ENCODE data around the gene TRERF1. TPM values are rescaled to one million over a fixed set of nuclear protein-coding genes. Genes with fewer than 3 reads are reported as not detected.
A peak's percentile ranks its signal among the peaks of the same experiment; 100 is the strongest.

The TRERF1 gene
- total RNA-seq, 1 experiment from 2014 or later: 22.3 TPM

DNA sequence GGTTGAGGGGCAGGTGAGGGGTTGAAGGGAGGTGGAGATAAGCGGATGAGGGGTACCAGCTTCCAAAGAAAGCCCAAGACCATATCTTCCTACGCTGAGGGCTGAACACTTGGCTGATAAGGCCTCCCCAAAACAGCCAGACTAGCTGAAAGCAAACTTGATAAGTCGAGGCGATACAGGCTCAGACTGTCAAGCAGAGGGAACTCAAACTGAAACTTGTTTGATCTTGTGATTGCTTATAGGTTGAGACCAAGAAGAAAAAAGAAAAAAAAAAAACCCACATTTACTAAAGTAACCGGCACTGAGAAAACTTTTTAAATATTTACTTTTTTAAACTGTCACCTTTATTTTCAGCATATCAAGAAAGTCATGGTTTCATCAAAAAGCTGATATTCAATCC is 73.6 kb downstream of the TRERF1 start:
- H3K27me3 Mint-ChIP-seq (ENCODE audit: low read depth): no peaks in the 10 kb centered on the region
- ChIA-PET POLR2A (no interaction called here), CTCF (no interaction called here)

More for the DNA sequence above, 73.6 kb downstream of the TRERF1 start:
- TF ChIP-seq SP1 (CRISPR knock-in tag; conservative IDR thresholded peaks at IDR 0.05): no peak
- TF ChIP-seq HMGXB4 (CRISPR knock-in tag; IDR thresholded peaks at IDR 0.05): no peak
- TF ChIP-seq GTF2I (CRISPR knock-in tag; conservative IDR thresholded peaks at IDR 0.05): no peak
- TF ChIP-seq ZBTB21 (CRISPR knock-in tag; IDR thresholded peaks at IDR 0.05; ENCODE audit: borderline replicate concordance): no peak
- TF ChIP-seq HMGA2 (CRISPR knock-in tag; IDR thresholded peaks at IDR 0.05): no peak
- no peak for TF ChIP-seq MLX (CRISPR knock-in tag; IDR thresholded peaks at IDR 0.05)
- TF ChIP-seq USF1 (CRISPR knock-in tag; IDR thresholded peaks at IDR 0.05): no peak
- TF ChIP-seq PRRX2 (CRISPR knock-in tag; IDR thresholded peaks at IDR 0.05): no peak
- TF ChIP-seq ZNF219 (CRISPR knock-in tag; IDR thresholded peaks at IDR 0.05; ENCODE audit: borderline replicate concordance): no peak
- no peak for TF ChIP-seq GRHL2 (CRISPR knock-in tag; IDR thresholded peaks at IDR 0.05; ENCODE audit: insufficient replicate concordance, severe bottlenecking)
- TF ChIP-seq E2F1 (CRISPR knock-in tag; IDR thresholded peaks at IDR 0.05): no peak
- no peak for TF ChIP-seq EMX1 (CRISPR knock-in tag; IDR thresholded peaks at IDR 0.05)
- no peak for TF ChIP-seq FOXP4 (CRISPR knock-in tag; IDR thresholded peaks at IDR 0.05)
- TF ChIP-seq, protein P1, sequence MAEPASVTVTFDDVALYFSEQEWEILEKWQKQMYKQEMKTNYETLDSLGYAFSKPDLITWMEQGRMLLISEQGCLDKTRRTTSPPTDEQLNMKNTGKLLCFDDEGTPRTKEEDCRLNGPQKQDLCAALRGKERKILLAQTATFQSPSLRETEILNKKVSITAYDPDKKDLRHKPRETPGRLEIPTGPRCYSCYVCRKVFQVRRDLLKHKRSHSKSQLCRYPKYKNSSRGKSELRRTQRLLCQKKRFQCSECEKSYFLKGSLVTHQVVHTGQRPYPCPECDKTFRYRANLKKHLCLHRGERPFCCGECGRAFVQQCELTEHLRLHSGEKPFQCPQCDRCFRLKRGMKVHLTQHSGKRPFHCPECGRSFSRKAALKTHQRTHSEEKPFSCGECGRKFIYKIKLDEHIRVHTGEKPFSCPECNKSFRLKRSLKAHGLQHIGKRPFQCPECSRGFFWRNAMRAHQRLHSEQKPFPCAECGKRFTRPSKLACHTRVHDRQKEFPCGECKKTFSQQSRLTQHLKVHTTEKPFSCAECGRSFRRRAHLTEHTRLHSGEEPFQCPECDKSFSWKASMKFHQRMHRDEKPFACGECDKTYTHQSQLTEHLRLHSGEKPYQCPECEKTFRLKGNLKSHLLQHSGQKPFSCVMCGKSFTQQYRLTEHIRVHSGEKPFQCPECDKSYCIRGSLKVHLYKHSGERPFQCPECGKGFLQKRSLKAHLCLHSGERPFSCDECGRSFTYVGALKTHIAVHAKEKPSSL (CRISPR knock-in tag; conservative IDR thresholded peaks at IDR 0.05): no peak
- no peak for TF ChIP-seq ESRRA (CRISPR knock-in tag; IDR thresholded peaks at IDR 0.05; ENCODE audit: borderline replicate concordance)
- no peak for TF ChIP-seq NFYB (CRISPR knock-in tag; conservative IDR thresholded peaks at IDR 0.05; ENCODE audit: low read depth)
- ATAC-seq (no peak), DNase-seq (ENCODE audit: low spot score) (no peak)
- H3K9me3 Mint-ChIP-seq: no peaks in the 10 kb centered on the region
- 0 out of 2 replicates have a peak overlapping the region, but pooled peaks have one; percentile 17 for H3K27ac Mint-ChIP-seq
- no peaks in the 10 kb centered on the region for H3K36me3 Mint-ChIP-seq
- H3K4me1 Mint-ChIP-seq: peaks cover 12% of the 10 kb centered on the region
- no peak overlapping the region for H3K4me3 Mint-ChIP-seq

Measured in WTC11 (cell line).